ENCODE measurements around the gene CEMIP.

The CEMIP gene

DNA sequence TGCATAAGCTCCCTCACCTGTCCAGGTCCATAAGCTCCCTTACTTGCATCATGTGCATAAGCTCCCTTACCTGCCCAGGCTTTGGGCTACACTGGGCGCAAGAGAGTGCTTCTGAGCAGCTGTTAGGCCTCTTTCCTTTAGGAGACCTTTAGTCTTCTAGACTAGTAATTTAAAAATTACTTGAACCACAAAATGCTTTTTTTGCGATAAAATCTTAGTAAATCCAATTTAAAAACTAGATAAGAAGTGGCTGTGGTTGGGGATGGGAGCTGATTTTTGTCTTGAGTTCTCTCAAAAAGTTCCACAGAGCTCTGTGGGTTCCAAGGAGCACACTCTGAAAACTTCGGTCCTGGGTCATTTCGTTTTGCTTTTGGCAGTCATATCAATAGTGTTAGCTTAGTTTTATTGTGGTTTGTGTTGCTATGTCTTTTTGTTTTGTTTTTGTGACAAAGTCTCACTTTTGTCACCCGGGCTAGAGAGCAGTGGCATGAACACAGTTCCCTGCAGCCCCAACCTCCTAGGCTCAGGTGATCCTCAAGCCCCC is 6.7 kb downstream of the CEMIP start:
- H3K4me3 ChIP-seq (replicated peaks; ENCODE audit: insufficient read depth, low read length) = no peak overlapping the region
- TF ChIP-seq POLR2AphosphoS5 (IDR thresholded peaks at IDR 0.05; ENCODE audit: low read depth) (no peak), REST (IDR thresholded peaks at IDR 0.05; ENCODE audit: insufficient replicate concordance, low read depth) (no peak), GABPA (IDR thresholded peaks at IDR 0.05; ENCODE audit: low read depth) (no peak), SPI1 (IDR thresholded peaks at IDR 0.05; ENCODE audit: borderline replicate concordance, low read depth) (no peak)
- TF ChIP-seq, protein P1, sequence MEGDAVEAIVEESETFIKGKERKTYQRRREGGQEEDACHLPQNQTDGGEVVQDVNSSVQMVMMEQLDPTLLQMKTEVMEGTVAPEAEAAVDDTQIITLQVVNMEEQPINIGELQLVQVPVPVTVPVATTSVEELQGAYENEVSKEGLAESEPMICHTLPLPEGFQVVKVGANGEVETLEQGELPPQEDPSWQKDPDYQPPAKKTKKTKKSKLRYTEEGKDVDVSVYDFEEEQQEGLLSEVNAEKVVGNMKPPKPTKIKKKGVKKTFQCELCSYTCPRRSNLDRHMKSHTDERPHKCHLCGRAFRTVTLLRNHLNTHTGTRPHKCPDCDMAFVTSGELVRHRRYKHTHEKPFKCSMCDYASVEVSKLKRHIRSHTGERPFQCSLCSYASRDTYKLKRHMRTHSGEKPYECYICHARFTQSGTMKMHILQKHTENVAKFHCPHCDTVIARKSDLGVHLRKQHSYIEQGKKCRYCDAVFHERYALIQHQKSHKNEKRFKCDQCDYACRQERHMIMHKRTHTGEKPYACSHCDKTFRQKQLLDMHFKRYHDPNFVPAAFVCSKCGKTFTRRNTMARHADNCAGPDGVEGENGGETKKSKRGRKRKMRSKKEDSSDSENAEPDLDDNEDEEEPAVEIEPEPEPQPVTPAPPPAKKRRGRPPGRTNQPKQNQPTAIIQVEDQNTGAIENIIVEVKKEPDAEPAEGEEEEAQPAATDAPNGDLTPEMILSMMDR (IDR thresholded peaks at IDR 0.05; ENCODE audit: insufficient read depth, low read length) = no peak
- no peak for DNase-seq (ENCODE audit: low read depth in 1 of 2, low spot score in 1 of 2)
- peaks cover 8% of the 10 kb centered on the region for H3K27me3 ChIP-seq (ENCODE audit: insufficient read depth, poor library complexity, severe bottlenecking)
- no peak overlapping the region for H3K27ac ChIP-seq (replicated peaks)

DNA sequence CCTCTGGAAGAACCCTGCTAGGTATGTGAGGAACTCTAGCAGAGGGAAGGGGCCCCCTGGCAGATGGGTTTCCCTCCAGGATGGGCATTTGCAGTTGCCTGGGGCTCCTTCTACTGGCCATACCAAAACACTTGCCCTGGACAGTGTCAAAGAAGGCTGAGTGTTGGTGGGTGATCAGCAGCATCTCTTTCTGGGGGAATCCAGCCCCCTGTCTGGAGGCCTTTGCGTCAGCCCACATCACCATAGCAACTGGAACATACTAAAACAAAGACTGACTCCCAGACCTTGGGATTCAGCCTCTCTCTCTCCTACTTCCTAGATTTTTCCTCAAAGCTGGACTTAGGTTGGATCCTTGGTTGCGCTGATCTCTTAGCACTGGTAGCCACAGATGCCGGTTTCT is 8.1 kb downstream of the CEMIP start:
- no peak overlapping the region for H3K27ac ChIP-seq (replicated peaks)
- no peak overlapping the region for H3K4me3 ChIP-seq (replicated peaks; ENCODE audit: insufficient read depth, low read length)
- DNase-seq (ENCODE audit: low read depth in 1 of 2, low spot score in 1 of 2) = no peak
- no peaks in the 10 kb centered on the region for H3K27me3 ChIP-seq (ENCODE audit: insufficient read depth, poor library complexity, severe bottlenecking)
- TF ChIP-seq POLR2AphosphoS5 (IDR thresholded peaks at IDR 0.05; ENCODE audit: low read depth) (no peak), REST (IDR thresholded peaks at IDR 0.05; ENCODE audit: insufficient replicate concordance, low read depth) (no peak), GABPA (IDR thresholded peaks at IDR 0.05; ENCODE audit: low read depth) (no peak), SPI1 (IDR thresholded peaks at IDR 0.05; ENCODE audit: borderline replicate concordance, low read depth) (no peak)
- TF ChIP-seq, protein P1 (IDR thresholded peaks at IDR 0.05; ENCODE audit: insufficient read depth, low read length) = no peak

- TF ChIP-seq, protein P1 (IDR thresholded peaks at IDR 0.05; ENCODE audit: insufficient read depth, low read length) = no peak
- TF ChIP-seq GABPA (IDR thresholded peaks at IDR 0.05; ENCODE audit: low read depth) = no peak
- TF ChIP-seq REST (IDR thresholded peaks at IDR 0.05; ENCODE audit: insufficient replicate concordance, low read depth) = no peak
- TF ChIP-seq POLR2AphosphoS5 (IDR thresholded peaks at IDR 0.05; ENCODE audit: low read depth) = no peak
- no peak for TF ChIP-seq SPI1 (IDR thresholded peaks at IDR 0.05; ENCODE audit: borderline replicate concordance, low read depth)
- no peak for DNase-seq (ENCODE audit: low read depth in 1 of 2, low spot score in 1 of 2)
- no peaks in the 10 kb centered on the region for H3K27me3 ChIP-seq (ENCODE audit: insufficient read depth, poor library complexity, severe bottlenecking)
- H3K4me3 ChIP-seq (replicated peaks; ENCODE audit: insufficient read depth, low read length) = no peak overlapping the region
- H3K27ac ChIP-seq (replicated peaks) = no peak overlapping the region
These were observed 9.4 kb downstream of the CEMIP start for GRCh38 chr15:80788536-80788935.

Data from HL-60 (cell line).